H1 (cell line): ENCODE data around the gene IRF5. TPM values are rescaled to one million over a fixed set of nuclear protein-coding genes. Genes with fewer than 3 reads are reported as not detected.

Experiments used
- CTCF ChIA-PET: fragments of 300-600 bp; sonication (Branson Sonifier 250); formaldehyde crosslinking; loops from one replicate; lab custom pipeline; 2021; ENCODE audit not compliant: partially characterized antibody; lab: Charles Lee
- POLR2A ChIA-PET: fragments of 300-600 bp; sonication (Branson Sonifier 250); formaldehyde crosslinking; loops from one replicate; lab custom pipeline; 2021; ENCODE audit warnings: inconsistent platforms; ENCODE audit not compliant: partially characterized antibody; lab: Charles Lee
- DNase-seq, 2 experiments: peaks; one replicate each; pipeline versions ENCODE4 v3.0.0 to v3.0.0-alpha.2; 2010 to 2022; ENCODE audit warnings: low spot score in 2 of 2, low read depth in 1 of 2, mixed read lengths in 1 of 2
- FAIRE-seq: peaks from 2 replicates; lab custom pipeline; 2011; peaks lifted over from hg19 to GRCh38; lab: Jason Lieb, UNC
- H2AFZ ChIP-seq: 2 replicates; pipeline ENCODE4 v1.8.1; 2012; ENCODE audit warnings: low read length, inconsistent platforms
- H2AK5ac ChIP-seq: 2 replicates; pipeline ENCODE4 v1.6.1; 2013; ENCODE audit warnings: low read depth, low read length
- H2BK120ac ChIP-seq: replicated peaks from 2 replicates; pipeline ENCODE3; 2013; ENCODE audit warnings: low read depth, low read length, inconsistent platforms
- H2BK12ac ChIP-seq: 2 replicates; pipeline ENCODE4 v1.6.1; 2013; ENCODE audit warnings: low read depth, low read length
- H2BK15ac ChIP-seq: 2 replicates; pipeline ENCODE4 v1.6.1; 2013; ENCODE audit warnings: low read length
- H2BK20ac ChIP-seq: 2 replicates; pipeline ENCODE4 v1.6.1; 2013; ENCODE audit warnings: low read length
- H2BK5ac ChIP-seq: 2 replicates; pipeline ENCODE4 v1.6.1; 2013; ENCODE audit warnings: low read depth, low read length
- H3K14ac ChIP-seq: 2 replicates; pipeline ENCODE4 v1.6.1; 2013; ENCODE audit warnings: inconsistent platforms; ENCODE audit not compliant: insufficient read length
- H3K18ac ChIP-seq: 2 replicates; pipeline ENCODE4 v1.6.1; 2013; ENCODE audit warnings: low read length; ENCODE audit errors: extremely low read depth
- H3K23ac ChIP-seq: 2 replicates; pipeline ENCODE4 v1.6.1; 2013; ENCODE audit warnings: inconsistent platforms; ENCODE audit not compliant: insufficient read length
- H3K23me2 ChIP-seq: 2 replicates; pipeline ENCODE4 v1.6.1; 2013; ENCODE audit warnings: low read depth, low read length
- H3K27ac ChIP-seq: 2 replicates; pipeline ENCODE4 v1.6.1; 2011; ENCODE audit warnings: low read depth, low read length, inconsistent platforms
- H3K27me3 ChIP-seq, 4 experiments: replicated peaks in 1 of 4; 1 replicate in 1 of 4; 2 replicates in 3 of 4; pipeline versions ENCODE4 v1.6.1 to v1.8.1; 2011 to 2013; ENCODE audit warnings: low read length in 3 of 4, mild to moderate bottlenecking in 3 of 4, inconsistent platforms in 2 of 4, mixed read lengths in 2 of 4, moderate library complexity in 1 of 4; ENCODE audit not compliant: control insufficient read depth in 3 of 4, insufficient read depth in 3 of 4; ENCODE audit errors: extremely low read depth in 1 of 4
- H3K36me3 ChIP-seq, 4 experiments: 2 replicates each; pipeline versions ENCODE4 v1.6.1 to v1.8.1; 2011 to 2013; ENCODE audit warnings: mild to moderate bottlenecking in 4 of 4, low read length in 3 of 4, moderate library complexity in 2 of 4, control low read depth in 1 of 4, inconsistent platforms in 1 of 4; ENCODE audit not compliant: insufficient read depth in 4 of 4, control insufficient read depth in 2 of 4
- H3K4ac ChIP-seq: replicated peaks from 2 replicates; pipeline ENCODE3; 2013; ENCODE audit warnings: low read length, low read depth, mixed read lengths, inconsistent platforms; ENCODE audit not compliant: insufficient read length
- H3K4me1 ChIP-seq, 4 experiments: replicated peaks in 1 of 4; 1 replicate in 1 of 4; 2 replicates in 3 of 4; pipeline versions ENCODE4 v1.6.1 to v1.8.1; 2011 to 2013; ENCODE audit warnings: low read length in 3 of 4, inconsistent platforms in 2 of 4, mixed read lengths in 1 of 4; ENCODE audit not compliant: insufficient read depth in 4 of 4, control insufficient read depth in 3 of 4
- H3K4me2 ChIP-seq, 2 experiments: 2 replicates each; pipeline versions ENCODE4 v1.6.1 to v1.8.1; 2011 to 2013; ENCODE audit warnings: low read depth in 2 of 2, low read length in 2 of 2, control low read depth in 1 of 2, inconsistent platforms in 1 of 2, mild to moderate bottlenecking in 1 of 2; ENCODE audit not compliant: insufficient read depth in 1 of 2
- H3K4me3 ChIP-seq, 4 experiments: fragments of 200-600, 300-600 bp in 1 of 4; sonication (generic), shearing (Covaris generic), sonication (Bioruptor Twin) in 1 of 4; 2 replicates each; pipeline versions ENCODE4 v1.5.1 to v1.8.1; 2011 to 2016; ENCODE audit warnings: low read length in 4 of 4, low read depth in 3 of 4, control low read depth in 2 of 4, inconsistent platforms in 2 of 4, mild to moderate bottlenecking in 2 of 4, mixed read lengths in 1 of 4, moderate library complexity in 1 of 4; ENCODE audit not compliant: insufficient read depth in 2 of 4; ENCODE audit errors: extremely low read depth in 1 of 4
- H3K56ac ChIP-seq: replicated peaks from 2 replicates; pipeline ENCODE3; 2013; ENCODE audit warnings: low read depth, mild to moderate bottlenecking, mixed read lengths, low read length, inconsistent platforms; ENCODE audit not compliant: insufficient read length
- H3K79me1 ChIP-seq: 2 replicates; pipeline ENCODE4 v1.6.1; 2013; ENCODE audit warnings: low read depth, low read length, control low read depth
- H3K79me2 ChIP-seq, 2 experiments: 2 replicates each; pipeline versions ENCODE4 v1.6.1 to v1.8.1; 2012 to 2013; ENCODE audit warnings: low read length in 2 of 2, mild to moderate bottlenecking in 2 of 2, inconsistent platforms in 1 of 2; ENCODE audit not compliant: insufficient read depth in 2 of 2, control insufficient read depth in 1 of 2
- H3K9ac ChIP-seq, 4 experiments: replicated peaks in 1 of 4; 1 replicate in 1 of 4; 2 replicates in 3 of 4; pipeline versions ENCODE4 v1.6.1 to v1.8.1; 2011 to 2013; ENCODE audit warnings: low read depth in 3 of 4, low read length in 3 of 4, control low read depth in 2 of 4, mild to moderate bottlenecking in 2 of 4, moderate library complexity in 2 of 4, inconsistent platforms in 1 of 4; ENCODE audit errors: extremely low read depth in 1 of 4
- H3K9me3 ChIP-seq, 2 experiments: 2 replicates each; pipeline versions ENCODE4 v1.6.1 to v1.8.1; 2012 to 2013; ENCODE audit warnings: mild to moderate bottlenecking in 2 of 2, moderate library complexity in 2 of 2, control low read depth in 1 of 2, inconsistent platforms in 1 of 2, low read depth in 1 of 2, low read length in 1 of 2, mixed read lengths in 1 of 2; ENCODE audit not compliant: insufficient read depth in 2 of 2
- H4K20me1 ChIP-seq, 2 experiments: replicated peaks in 1 of 2; 2 replicates each; pipeline versions ENCODE3 to v1.8.1; 2011 to 2013; ENCODE audit warnings: inconsistent platforms in 2 of 2, low read length in 2 of 2, mild to moderate bottlenecking in 1 of 2; ENCODE audit not compliant: insufficient read depth in 2 of 2, control insufficient read depth in 1 of 2
- H4K5ac ChIP-seq: 2 replicates; pipeline ENCODE4 v1.6.1; 2013; ENCODE audit warnings: low read length, low read depth, mixed read lengths, inconsistent platforms; ENCODE audit not compliant: insufficient read length
- H4K8ac ChIP-seq: 2 replicates; pipeline ENCODE4 v1.8.0; 2013; ENCODE audit warnings: mild to moderate bottlenecking, moderate library complexity, low read length, inconsistent platforms; ENCODE audit not compliant: insufficient read depth; ENCODE audit errors: extremely low read depth
- H4K91ac ChIP-seq: replicated peaks from 2 replicates; pipeline ENCODE3; 2013; ENCODE audit warnings: low read length, mixed read lengths, inconsistent platforms; ENCODE audit not compliant: insufficient read length
- BRCA1 ChIP-seq: IDR thresholded peaks from 2 replicates; pipeline ENCODE4 v1.6.1; 2012; ENCODE audit warnings: low read depth, low read length, improper control_type of control experiment
- JUN ChIP-seq: IDR thresholded peaks from 2 replicates; pipeline ENCODE4 v1.6.1; 2011; ENCODE audit warnings: low read depth, mild to moderate bottlenecking, improper control_type of control experiment, low read length
- KDM1A ChIP-seq: fragments of 200-600, 300-600 bp; sonication (generic); IDR thresholded peaks from 2 replicates; pipeline ENCODE4 v1.7.1; 2016; ENCODE audit warnings: mild to moderate bottlenecking, low read length, borderline replicate concordance
- MAFK ChIP-seq: IDR thresholded peaks from 2 replicates; pipeline ENCODE4 v1.6.1; 2012; ENCODE audit warnings: low read depth, mild to moderate bottlenecking, improper control_type of control experiment, low read length
- POU5F1 ChIP-seq: IDR thresholded peaks from 2 replicates; pipeline ENCODE4 v1.6.1; 2011; ENCODE audit warnings: low read depth, mild to moderate bottlenecking, low read length, moderate library complexity
- RAD21 ChIP-seq, 2 experiments: IDR thresholded peaks in 1 of 2; conservative IDR thresholded peaks in 1 of 2; 2 replicates each; pipeline ENCODE4 v1.6.1; 2011; ENCODE audit warnings: low read depth in 2 of 2, low read length in 2 of 2, improper control_type of control experiment in 1 of 2, inconsistent platforms in 1 of 2, mild to moderate bottlenecking in 1 of 2, moderate library complexity in 1 of 2
- SIRT6 ChIP-seq: IDR thresholded peaks from one replicate; pipeline ENCODE4 v1.7.1; 2012; ENCODE audit warnings: low read length, inconsistent platforms
- WGBS, 2 experiments: shearing (Covaris generic) in 1 of 2; methylation state at CpG; one replicate each; pipeline versions ENCODE4 v1.1.6 to v1.1.7; 2013 to 2015; ENCODE audit warnings: low lambda C conversion rate in 2 of 2, mixed read lengths in 2 of 2, inconsistent platforms in 1 of 2, low coverage in 1 of 2, missing lambda C conversion rate in 1 of 2; ENCODE audit not compliant: insufficient replicate concordance in 2 of 2, insufficient coverage in 1 of 2, insufficient read length in 1 of 2; ENCODE audit errors: extremely low coverage in 1 of 2, missing lambda C conversion rate in 1 of 2; 5-methylcytosine and 5-hydroxymethylcytosine counted together
- polyA plus RNA-seq, 7 experiments: library from polyadenylated mRNA; depleted of rRNA in 3 of 7; stranded (reverse) in 5 of 7; unstranded in 2 of 7; fragments of >200 nt in 5 of 7; fragments of 200-250 nt in 2 of 7; gene quantifications; 1 replicate in 5 of 7; 2 replicates in 1 of 7; 4 replicates in 1 of 7; pipeline versions ENCODE4 v1.2.1 to v1.2.3, GENCODE V29; 2011 to 2013; ENCODE audit warnings: missing spikeins in 2 of 7, mixed read lengths in 2 of 7
- total RNA-seq: library from RNA; stranded (reverse); fragmentation: NEBNext Ultra II Directional; extraction: Animal tissue kit (Norgen Biotek cat#: 25700); gene quantifications from 2 replicates; pipeline ENCODE4 v1.2.1, GENCODE V29; 2021
- TF ChIP-seq, protein P1 (sequence below): IDR thresholded peaks from 2 replicates; pipeline ENCODE4 v1.6.1; 2012; ENCODE audit warnings: inconsistent platforms
- TF ChIP-seq, protein P2 (sequence below), 3 experiments: IDR thresholded peaks; 1 replicate in 2 of 3; 2 replicates in 1 of 3; pipeline versions ENCODE4 v1.5.1 to v1.6.1; 2011; ENCODE audit warnings: low read length in 3 of 3, mild to moderate bottlenecking in 3 of 3, inconsistent platforms in 2 of 3, low read depth in 1 of 3, moderate library complexity in 1 of 3; ENCODE audit not compliant: insufficient read depth in 1 of 3; ENCODE audit errors: control extremely low read depth in 1 of 3

Gene IRF5
- total and polyA plus RNA-seq, 2 of the 8 experiments (the other 6 are each of a cell fraction or from before 2014, with no cell fraction given) = 0.28 to 1.1 TPM

DNA sequence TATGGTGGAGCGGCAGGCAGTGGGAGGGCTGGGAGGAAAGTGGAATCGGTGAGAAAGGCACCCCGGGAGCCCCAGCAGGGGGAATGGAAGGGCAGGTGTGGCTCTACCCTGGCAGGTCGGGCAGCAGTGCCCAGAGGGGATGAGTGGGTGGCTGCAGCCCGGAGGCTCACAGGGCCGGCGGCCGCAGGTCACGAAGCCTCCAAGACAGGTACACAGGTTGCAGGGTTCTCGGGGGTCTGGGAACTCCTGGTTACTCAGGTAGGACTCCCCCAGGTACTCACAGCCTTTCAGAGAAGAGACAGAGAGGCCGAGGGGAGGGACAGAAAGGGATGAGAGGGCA lies 49.0 kb upstream of the IRF5 start:
- no peak overlapping the region for H3K23ac ChIP-seq
- H2BK20ac ChIP-seq = no peak overlapping the region
- no peak overlapping the region for H4K91ac ChIP-seq
- peaks cover 20% of the 10 kb centered on the region; the same call in 1 of the 2 replicates for H3K23me2 ChIP-seq
- no peak overlapping the region for H2BK12ac ChIP-seq
- no peak overlapping the region for H3K4ac ChIP-seq
- 70% methylated on average over 11 of the region's 11 CpGs; no CpG with 5 or more reads in 1 of the 2 experiments for WGBS, 2 experiments
- H4K5ac ChIP-seq = no peak overlapping the region
- peak in 1 of 2 experiments; percentile 54 for DNase-seq
- no peak overlapping the region for H2BK120ac ChIP-seq
- CTCF ChIA-PET = interaction anchor here (0.5 to 2.0 kb wide), 4 partner anchors 9 to 326 kb away, joined by 3 to 8 read pairs (median 4); no protein-coding TSS in a partner anchor
- TF ChIP-seq JUN (no peak), POU5F1 (no peak), SIRT6 (no peak), MAFK (no peak), BRCA1 (no peak), RAD21 (IDR thresholded peaks at IDR 0.05 in 1 of 2, conservative IDR thresholded peaks at IDR 0.05 in 1 of 2; ENCODE audit: low read depth in 2 of 2, low read length in 2 of 2) (no peak), KDM1A (no peak)
- TF ChIP-seq, protein P1, sequence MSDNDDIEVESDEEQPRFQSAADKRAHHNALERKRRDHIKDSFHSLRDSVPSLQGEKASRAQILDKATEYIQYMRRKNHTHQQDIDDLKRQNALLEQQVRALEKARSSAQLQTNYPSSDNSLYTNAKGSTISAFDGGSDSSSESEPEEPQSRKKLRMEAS = no peak
- TF ChIP-seq, protein P2, sequence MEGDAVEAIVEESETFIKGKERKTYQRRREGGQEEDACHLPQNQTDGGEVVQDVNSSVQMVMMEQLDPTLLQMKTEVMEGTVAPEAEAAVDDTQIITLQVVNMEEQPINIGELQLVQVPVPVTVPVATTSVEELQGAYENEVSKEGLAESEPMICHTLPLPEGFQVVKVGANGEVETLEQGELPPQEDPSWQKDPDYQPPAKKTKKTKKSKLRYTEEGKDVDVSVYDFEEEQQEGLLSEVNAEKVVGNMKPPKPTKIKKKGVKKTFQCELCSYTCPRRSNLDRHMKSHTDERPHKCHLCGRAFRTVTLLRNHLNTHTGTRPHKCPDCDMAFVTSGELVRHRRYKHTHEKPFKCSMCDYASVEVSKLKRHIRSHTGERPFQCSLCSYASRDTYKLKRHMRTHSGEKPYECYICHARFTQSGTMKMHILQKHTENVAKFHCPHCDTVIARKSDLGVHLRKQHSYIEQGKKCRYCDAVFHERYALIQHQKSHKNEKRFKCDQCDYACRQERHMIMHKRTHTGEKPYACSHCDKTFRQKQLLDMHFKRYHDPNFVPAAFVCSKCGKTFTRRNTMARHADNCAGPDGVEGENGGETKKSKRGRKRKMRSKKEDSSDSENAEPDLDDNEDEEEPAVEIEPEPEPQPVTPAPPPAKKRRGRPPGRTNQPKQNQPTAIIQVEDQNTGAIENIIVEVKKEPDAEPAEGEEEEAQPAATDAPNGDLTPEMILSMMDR (IDR thresholded peaks at IDR 0.05; ENCODE audit: control extremely low read depth in 1 of 3, insufficient read depth in 1 of 3, low read depth in 1 of 3, low read length in 3 of 3) = no peak
- TF ChIP-seq, all 59 proteins: peak for 0
- no peak overlapping the region for H4K8ac ChIP-seq
- no peak overlapping the region for H3K27ac ChIP-seq
- H3K4me1 ChIP-seq = peaks cover 0 to 19% (median 13%) of the 10 kb centered on the region in 4 experiments; a peak in 5 of 7 replicates
- H2AFZ ChIP-seq = no peak overlapping the region
- peak overlapping the region; percentile 78 for H3K18ac ChIP-seq
- H3K79me1 ChIP-seq = 0 out of 2 replicates have a peak, but pooled peaks cover 7% of the 10 kb centered on the region
- H2BK5ac ChIP-seq = no peak overlapping the region
- peak overlapping the region in 1 of 2 experiments; percentile 47; a peak in 2 of 4 replicates for H3K4me2 ChIP-seq
- POLR2A ChIA-PET = no interaction called here
- H2BK15ac ChIP-seq = no peak overlapping the region
- no peak overlapping the region for H3K14ac ChIP-seq
- H4K20me1 ChIP-seq = peaks cover 0 to 13% of the 10 kb centered on the region in 2 experiments
- H3K79me2 ChIP-seq = no peaks in the 10 kb centered on the region
- H3K56ac ChIP-seq = peak overlapping the region; percentile 100
- H3K36me3 ChIP-seq = no peaks in the 10 kb centered on the region
- H3K9ac ChIP-seq = no peak overlapping the region
- no peaks in the 10 kb centered on the region for H3K9me3 ChIP-seq
- no peak overlapping the region for H2AK5ac ChIP-seq
- peaks cover 0 to 7% (median 4%) of the 10 kb centered on the region in 4 experiments; a peak in 4 of 7 replicates for H3K27me3 ChIP-seq
- H3K4me3 ChIP-seq = no peak overlapping the region
- FAIRE-seq = no peak
